GM12878 (cell line): ENCODE results near the gene GSC2. TPM values are rescaled to one million over a fixed set of nuclear protein-coding genes. Genes with fewer than 3 reads are reported as not detected.

Experiments used
- ATAC-seq: fragments of 200-7000 bp; cut with Tn5 transposase; 3 replicates; pipeline ENCODE4 v1.9.1; 2020; ENCODE audit warnings: mild to moderate bottlenecking, moderate library complexity
- BruUV-seq: library from RNA; stranded (reverse); fragments of 400-500 nt; replicated peaks from 2 replicates; lab custom pipeline; 2021; lab: Mats Ljungman, UMichigan
- CTCF ChIA-PET: fragments of 300-600 bp; sonication (Branson Sonifier 250); formaldehyde crosslinking; extraction: SDS; loops from one replicate; lab custom pipeline; 2021; ENCODE audit warnings: inconsistent platforms; lab: Yijun Ruan, JAX
- POLR2A ChIA-PET: fragments of 350-600 bp; formaldehyde crosslinking; extraction: SDS; loops from one replicate; lab custom pipeline; 2021; ENCODE audit warnings: inconsistent platforms; lab: Charles Lee
- RAD21 ChIA-PET: fragments of 300-600 bp; sonication (Branson Sonifier 250); formaldehyde crosslinking; loops from one replicate; lab custom pipeline; 2023; ENCODE audit warnings: antibody characterized with exemption; ENCODE audit not compliant: unreplicated experiment; lab: Charles Lee
- SMC1A ChIA-PET: fragments of 300-600 bp; sonication (Branson Sonifier 250); formaldehyde crosslinking; loops from one replicate; lab custom pipeline; 2023; ENCODE audit not compliant: unreplicated experiment, uncharacterized antibody; lab: Charles Lee
- DNase-seq: peaks from one replicate; pipeline ENCODE4 v3.0.0-alpha.2; 2011; ENCODE audit warnings: low read depth, low spot score
- FAIRE-seq: peaks from 3 replicates; lab custom pipeline; 2011; peaks lifted over from hg19 to GRCh38; lab: Jason Lieb, UNC
- H2AFZ ChIP-seq: 2 replicates; pipeline ENCODE4 v1.6.0; 2011; ENCODE audit warnings: low read depth, low read length, control low read depth; ENCODE audit not compliant: control insufficient read depth
- H3K27ac ChIP-seq: 2 replicates; pipeline ENCODE4 v1.5.1; 2011; ENCODE audit warnings: control low read depth; ENCODE audit not compliant: control insufficient read depth, insufficient read depth
- H3K27me3 ChIP-seq, 2 experiments: replicated peaks in 1 of 2; 2 replicates each; pipeline versions ENCODE4 v1.6.0 to v1.6.1; 2011; ENCODE audit warnings: low read length in 1 of 2; ENCODE audit not compliant: control insufficient read depth in 2 of 2, insufficient read depth in 2 of 2
- H3K36me3 ChIP-seq, 2 experiments: 2 replicates each; pipeline ENCODE4 v1.5.1; 2011; ENCODE audit warnings: low read length in 1 of 2; ENCODE audit not compliant: control insufficient read depth in 2 of 2, insufficient read depth in 2 of 2
- H3K4me1 ChIP-seq: 2 replicates; pipeline ENCODE4 v1.6.1; 2011; ENCODE audit warnings: mild to moderate bottlenecking, low read length, moderate library complexity, mixed read lengths; ENCODE audit not compliant: control insufficient read depth, insufficient read depth
- H3K4me2 ChIP-seq: 2 replicates; pipeline ENCODE4 v1.6.0; 2011; ENCODE audit warnings: control low read depth; ENCODE audit not compliant: control insufficient read depth, insufficient read depth
- H3K4me3 ChIP-seq: fragments of 200-600 bp; sonication (generic); 2 replicates; pipeline ENCODE4 v1.5.1; 2016
- H3K79me2 ChIP-seq: 2 replicates; pipeline ENCODE4 v1.6.0; 2011; ENCODE audit warnings: low read length; ENCODE audit not compliant: control insufficient read depth, insufficient read depth
- H3K9ac ChIP-seq: 2 replicates; pipeline ENCODE4 v1.8.0; 2011; ENCODE audit warnings: low read length, control low read depth, mixed read lengths; ENCODE audit not compliant: control insufficient read depth, insufficient read depth
- H3K9me3 ChIP-seq: replicated peaks from 3 replicates; pipeline ENCODE4 v1.5.1; 2011; ENCODE audit warnings: mild to moderate bottlenecking, low read length; ENCODE audit not compliant: control insufficient read depth, insufficient read depth
- H4K20me1 ChIP-seq: 2 replicates; pipeline ENCODE4 v1.6.0; 2011; ENCODE audit not compliant: control insufficient read depth, insufficient read depth
- CHD1 ChIP-seq: IDR thresholded peaks from 2 replicates; pipeline ENCODE4 v1.6.1; 2012; ENCODE audit warnings: low read depth, low read length, improper control_type of control experiment
- IKZF1 ChIP-seq: fragments of 450-650 bp; conservative IDR thresholded peaks from 2 replicates; pipeline ENCODE4 v1.6.1; 2017; ENCODE audit warnings: antibody characterized with exemption, mild to moderate bottlenecking
- NBN ChIP-seq: fragments of 450-650 bp; IDR thresholded peaks from 2 replicates; pipeline ENCODE4 v1.6.1; 2016
- NFXL1 ChIP-seq: fragments of 450-650 bp; IDR thresholded peaks from 2 replicates; pipeline ENCODE4 v1.6.1; 2017; ENCODE audit warnings: antibody characterized with exemption, mild to moderate bottlenecking, borderline replicate concordance
- NR2C2 ChIP-seq: IDR thresholded peaks from 2 replicates; pipeline ENCODE4 v1.6.1; 2011; ENCODE audit warnings: borderline replicate concordance, low read depth; ENCODE audit not compliant: control insufficient read depth, insufficient read length
- PAX5 ChIP-seq: IDR thresholded peaks from 2 replicates; pipeline ENCODE4 v1.6.1; 2011; ENCODE audit warnings: low read depth, low read length, borderline replicate concordance
- POLR2A ChIP-seq: IDR thresholded peaks from 2 replicates; pipeline ENCODE4 v1.6.1; 2011; ENCODE audit warnings: low read depth, mild to moderate bottlenecking, low read length
- POLR2AphosphoS2 ChIP-seq: IDR thresholded peaks from 2 replicates; pipeline ENCODE4 v1.6.1; 2011; ENCODE audit warnings: low read depth, mild to moderate bottlenecking, low read length, improper control_type of control experiment, moderate library complexity
- SMC3 ChIP-seq: IDR thresholded peaks from 2 replicates; pipeline ENCODE4 v1.6.1; 2011; ENCODE audit warnings: low read length, improper control_type of control experiment, borderline replicate concordance
- SPI1 ChIP-seq: IDR thresholded peaks from 2 replicates; pipeline ENCODE4 v1.6.1; 2011; ENCODE audit warnings: low read depth, mild to moderate bottlenecking, low read length, moderate library complexity, borderline replicate concordance; ENCODE audit not compliant: insufficient read depth
- TAF1 ChIP-seq: IDR thresholded peaks from 2 replicates; pipeline ENCODE4 v1.6.1; 2011; ENCODE audit warnings: mild to moderate bottlenecking, low read depth, low read length, borderline replicate concordance
- TCF7 ChIP-seq: IDR thresholded peaks from 2 replicates; pipeline ENCODE4 v1.6.1; 2014; ENCODE audit warnings: antibody characterized with exemption, borderline replicate concordance
- WGBS: methylation state at CpG from one replicate; pipeline ENCODE4 v1.1.6; 2016; ENCODE audit warnings: low lambda C conversion rate; ENCODE audit not compliant: insufficient replicate concordance, insufficient coverage; ENCODE audit errors: missing lambda C conversion rate; 5-methylcytosine and 5-hydroxymethylcytosine counted together
- in situ Hi-C: fragments of 300-500 bp; cut with MboI; formaldehyde crosslinking; loops from 9 replicates; pipeline ENCODE4 v1.14.3; 2018; ENCODE audit warnings: mixed read lengths
- intact Hi-C: fragments of 100-400 bp; cut with micrococcal nuclease; formaldehyde crosslinking; loops from one replicate; pipeline ENCODE4 v1.14.2; 2022; ENCODE audit not compliant: unreplicated experiment
- polyA plus RNA-seq, 11 experiments: library from polyadenylated mRNA; depleted of rRNA in 4 of 11; unstranded in 6 of 11; stranded (reverse) in 5 of 11; fragments of >200 nt; fragmentation: Nextera tagmentation in 4 of 11; fragmentation: Illumina TruSeq in 1 of 11; extraction: Ambion mirVana in 4 of 11; extraction: Trizol in 1 of 11; gene quantifications; 1 replicate in 1 of 11; 2 replicates in 10 of 11; pipeline versions ENCODE4 v1.2.1 to v1.2.3, GENCODE V29; 2011 to 2016; ENCODE audit warnings: inconsistent platforms in 2 of 11, missing spikeins in 2 of 11, low read depth in 1 of 11
- total RNA-seq, 4 experiments: library from RNA; depleted of rRNA in 3 of 4; stranded (reverse); fragments of >200 nt in 3 of 4; fragmentation: Illumina TruSeq in 1 of 4; extraction: Trizol in 1 of 4; gene quantifications; 2 replicates each; pipeline versions ENCODE4 v1.2.1 to v1.2.3, GENCODE V29; 2013 to 2021
- TF ChIP-seq, protein P1 (sequence below): fragments of 450-650 bp; IDR thresholded peaks from 2 replicates; pipeline ENCODE4 v1.6.1; 2016; ENCODE audit warnings: mild to moderate bottlenecking

The GSC2 gene
- total and polyA plus RNA-seq, 10 of the 15 experiments (the other 5 are each of a cell fraction or from before 2014, with no cell fraction given): not detected

GRCh38 chr22:19174106-19175025 is 24.3 kb upstream of the GSC2 start:
- Histone ChIP-seq H3K79me2 (peaks cover 49% of the 10 kb centered on the region), H3K9ac (peak overlapping the region; percentile 35; the same call in 1 of the 2 replicates), H3K4me1 (peaks cover 34% of the 10 kb centered on the region), H3K4me2 (peak overlapping the region; percentile 89), H2AFZ (no peak overlapping the region), H3K27me3 (peaks cover 5 to 7% of the 10 kb centered on the region in 2 experiments; a peak in 3 of 4 replicates), H4K20me1 (no peaks in the 10 kb centered on the region), H3K27ac (peak overlapping the region; percentile 48), H3K9me3 (no peaks in the 10 kb centered on the region), H3K4me3 (peak overlapping the region; percentile 95), H3K36me3 (peaks cover 0 to 1% of the 10 kb centered on the region in 2 experiments; a peak in 2 of 4 replicates)
- DNase-seq (peak; percentile 15), ATAC-seq (peak; percentile 48), FAIRE-seq (no peak)
- ChIA-PET RAD21 (interaction anchor here (0.6 to 1.0 kb wide), 2 partner anchors 59 to 284 kb away, joined by 3 read pairs; no protein-coding TSS in a partner anchor), CTCF (interaction anchor here (0.6 to 2.1 kb wide), 3 partner anchors 30 to 90 kb away, joined by 3 to 15 read pairs (median 4); partner anchors contain the start of gene ESS2), SMC1A (no interaction called here), POLR2A (interaction anchor here (0.9 to 1.2 kb wide), 2 partner anchors 304 to 305 kb away, joined by 3 read pairs; partner anchors contain the start of gene CDC45)
- BruUV-seq: no TSS peak
- in situ Hi-C loops (no loop called here), intact Hi-C loops (loop anchor here (5.0 kb wide), 2 partner anchors 258 to 273 kb away; partner anchors contain the start of genes C22orf39, HIRA and MRPL40)
- 3% methylated on average over 14 of the region's 14 CpGs for WGBS
- TF ChIP-seq SPI1 (peak; percentile 39; the same call in 1 of the 2 replicates), TAF1 (no peak), NFXL1 (no peak), NR2C2 (no peak), POLR2A (peak; percentile 59), POLR2AphosphoS2 (peak; percentile 70), TCF7 (no peak), SMC3 (no peak), CHD1 (no peak), PAX5 (peak; percentile 10; the same call in 1 of the 2 replicates), IKZF1 (0 out of 2 replicates have a peak, but pooled peaks have one; percentile 20), NBN (no peak)
- TF ChIP-seq, protein P1, sequence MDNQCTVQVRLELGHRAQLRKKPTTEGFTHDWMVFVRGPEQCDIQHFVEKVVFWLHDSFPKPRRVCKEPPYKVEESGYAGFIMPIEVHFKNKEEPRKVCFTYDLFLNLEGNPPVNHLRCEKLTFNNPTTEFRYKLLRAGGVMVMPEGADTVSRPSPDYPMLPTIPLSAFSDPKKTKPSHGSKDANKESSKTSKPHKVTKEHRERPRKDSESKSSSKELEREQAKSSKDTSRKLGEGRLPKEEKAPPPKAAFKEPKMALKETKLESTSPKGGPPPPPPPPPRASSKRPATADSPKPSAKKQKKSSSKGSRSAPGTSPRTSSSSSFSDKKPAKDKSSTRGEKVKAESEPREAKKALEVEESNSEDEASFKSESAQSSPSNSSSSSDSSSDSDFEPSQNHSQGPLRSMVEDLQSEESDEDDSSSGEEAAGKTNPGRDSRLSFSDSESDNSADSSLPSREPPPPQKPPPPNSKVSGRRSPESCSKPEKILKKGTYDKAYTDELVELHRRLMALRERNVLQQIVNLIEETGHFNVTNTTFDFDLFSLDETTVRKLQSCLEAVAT: no peak
